ENCODE results near the gene BTK.

Gene BTK

GRCh38 chrX:101385795-101386541, at the start of gene BTK:
TSS of gene BTK (minus strand) at chrX:101386191. CDS start at chrX:101375284, 10,907 bp downstream.
- DNase-seq = no peak

GRCh38 chrX:101430457-101431078, 44.6 kb upstream of the BTK start:
- DNase-seq = no peak

- DNase-seq = no peak
Observed at GRCh38 chrX:101429934-101430333, 43.9 kb upstream of the BTK start.

GRCh38 chrX:101427954-101428353, 42.0 kb upstream of the BTK start:
- DNase-seq = no peak

GRCh38 chrX:101419489-101419888, 33.5 kb upstream of the BTK start:
- no peak for DNase-seq

- no peak for DNase-seq
Observed at GRCh38 chrX:101417981-101418841, 32.2 kb upstream of the BTK start.

- DNase-seq = no peak
Observed at GRCh38 chrX:101417190-101417589, 31.2 kb upstream of the BTK start.

GRCh38 chrX:101416691-101417090, 30.7 kb upstream of the BTK start:
- no peak for DNase-seq

- DNase-seq = peak; percentile 39
Observed at GRCh38 chrX:101415180-101416145, 29.5 kb upstream of the BTK start.

GRCh38 chrX:101411984-101412383, 26.0 kb upstream of the BTK start:
- DNase-seq = no peak

GRCh38 chrX:101410461-101410860, 24.5 kb upstream of the BTK start:
- DNase-seq = no peak

GRCh38 chrX:101409043-101409442, 23.1 kb upstream of the BTK start:
- no peak for DNase-seq

GRCh38 chrX:101408532-101408841, 22.5 kb upstream of the BTK start:
- DNase-seq = no peak

GRCh38 chrX:101407748-101408531, 21.9 kb upstream of the BTK start, which contains the start of the genes GLA and HNRNPH2:
TSS of gene GLA (minus strand) at chrX:101407925. CDS start at chrX:101407903, 22 bp downstream.
TSS of gene HNRNPH2 (plus strand) at chrX:101408222. CDS start at chrX:101411989, 3,767 bp downstream.
- peak; percentile 96 for DNase-seq

GRCh38 chrX:101407167-101407747, 21.3 kb upstream of the BTK start:
- DNase-seq = no peak

GRCh38 chrX:101399825-101400224, 13.8 kb upstream of the BTK start:
- DNase-seq = no peak

GRCh38 chrX:101398694-101399093, 12.7 kb upstream of the BTK start:
- DNase-seq = no peak

- DNase-seq = no peak
Observed at GRCh38 chrX:101397779-101398178, 11.8 kb upstream of the BTK start.

GRCh38 chrX:101395789-101396188, 9.8 kb upstream of the BTK start:
- DNase-seq = no peak

GRCh38 chrX:101394372-101394771, 8.4 kb upstream of the BTK start:
- no peak for DNase-seq

Measured in NCI-H446 treated with DMSO at 0.1 percent for 48 hours (cell line).